Hepatocyte (in vitro differentiated cells): ENCODE data around the gene TAS2R60. TPM values are rescaled to one million over a fixed set of nuclear protein-coding genes. Genes with fewer than 3 reads are reported as not detected.

Source experiments
- DNase-seq: peaks from one replicate; pipeline ENCODE4 v3.0.0-alpha.2; 2016; ENCODE audit warnings: low spot score
- H2AFZ ChIP-seq: fragments of 200-600 bp; sonication (generic); 2 replicates; pipeline ENCODE4 v1.6.0; 2016; ENCODE audit warnings: antibody characterized with exemption, mild to moderate bottlenecking
- H3K27ac ChIP-seq: fragments of 200-600 bp; sonication (generic); 2 replicates; pipeline ENCODE4 v1.5.1; 2016; ENCODE audit warnings: mild to moderate bottlenecking
- H3K27me3 ChIP-seq: fragments of 200-600 bp; sonication (generic); 2 replicates; pipeline ENCODE4 v1.6.1; 2016
- H3K36me3 ChIP-seq: fragments of 200-600 bp; sonication (generic); replicated peaks from 2 replicates; pipeline ENCODE4 v1.5.1; 2016; ENCODE audit warnings: low read depth; ENCODE audit not compliant: insufficient read depth
- H3K4me1 ChIP-seq: fragments of 200-600 bp; sonication (generic); 2 replicates; pipeline ENCODE4 v1.5.1; 2016; ENCODE audit warnings: mild to moderate bottlenecking, moderate library complexity; ENCODE audit not compliant: insufficient read depth
- H3K4me2 ChIP-seq: fragments of 200-600 bp; sonication (generic); 2 replicates; pipeline ENCODE4 v1.6.0; 2016
- H3K4me3 ChIP-seq: fragments of 200-600 bp; sonication (generic); 2 replicates; pipeline ENCODE4 v1.5.1; 2016; ENCODE audit warnings: mild to moderate bottlenecking
- H3K79me2 ChIP-seq: fragments of 200-600 bp; sonication (generic); 2 replicates; pipeline ENCODE4 v1.6.0; 2017; ENCODE audit warnings: mild to moderate bottlenecking
- H3K9me2 ChIP-seq: fragments of 200-600 bp; sonication (generic); replicated peaks from 2 replicates; pipeline ENCODE4 v1.6.0; 2017; ENCODE audit warnings: mild to moderate bottlenecking; ENCODE audit not compliant: insufficient read depth
- H3K9me3 ChIP-seq: fragments of 200-600 bp; sonication (generic); 2 replicates; pipeline ENCODE4 v1.5.1; 2016; ENCODE audit warnings: low read depth, mild to moderate bottlenecking
- H4K20me1 ChIP-seq: fragments of 200-600 bp; sonication (generic); 2 replicates; pipeline ENCODE4 v1.6.0; 2016; ENCODE audit warnings: mild to moderate bottlenecking; ENCODE audit not compliant: insufficient read depth, poor library complexity, severe bottlenecking
- CTCF ChIP-seq: fragments of 200-600 bp; sonication (generic); IDR thresholded peaks from 2 replicates; pipeline ENCODE4 v1.5.1; 2016; ENCODE audit warnings: antibody characterized with exemption, mild to moderate bottlenecking; ENCODE audit not compliant: poor library complexity
- EZH2 ChIP-seq: fragments of 200-600 bp; sonication (generic); IDR thresholded peaks from 2 replicates; pipeline ENCODE4 v1.6.1; 2016; ENCODE audit warnings: antibody characterized with exemption, mild to moderate bottlenecking, borderline replicate concordance
- EZH2phosphoT487 ChIP-seq: fragments of 200-600 bp; sonication (generic); IDR thresholded peaks from one replicate; pipeline ENCODE4 v1.6.1; 2018; ENCODE audit warnings: antibody characterized with exemption, mild to moderate bottlenecking, low read depth, moderate library complexity; ENCODE audit not compliant: unreplicated experiment, severe bottlenecking
- WGBS: methylation state at CpG from one replicate; pipeline ENCODE4 v1.1.6; 2016; ENCODE audit warnings: low lambda C conversion rate; ENCODE audit errors: missing lambda C conversion rate; 5-methylcytosine and 5-hydroxymethylcytosine counted together
- polyA plus RNA-seq: library from polyadenylated mRNA; unstranded; fragments of >200 nt; fragmentation: Nextera tagmentation; extraction: Ambion mirVana; gene quantifications from 2 replicates; pipeline ENCODE4 v1.2.1, GENCODE V29; 2016
- total RNA-seq: library from RNA; depleted of rRNA; stranded (reverse); fragments of >200 nt; gene quantifications from 2 replicates; pipeline ENCODE4 v1.2.3, GENCODE V29; 2014

TAS2R60 gene
- total and polyA plus RNA-seq, 2 experiments from 2014 or later = not detected

GRCh38 chr7:143426479-143427142 lies 16.6 kb upstream of the TAS2R60 start:
- Histone ChIP-seq H3K9me3 (no peaks in the 10 kb centered on the region), H3K4me2 (no peak overlapping the region), H3K79me2 (no peaks in the 10 kb centered on the region), H3K36me3 (no peaks in the 10 kb centered on the region), H3K27me3 (no peaks in the 10 kb centered on the region), H3K27ac (no peak overlapping the region), H3K4me1 (no peaks in the 10 kb centered on the region), H2AFZ (no peak overlapping the region), H3K9me2 (no peaks in the 10 kb centered on the region), H3K4me3 (no peak overlapping the region), H4K20me1 (no peaks in the 10 kb centered on the region)
- 89% methylated on average over 2 of the region's 2 CpGs for WGBS
- TF ChIP-seq EZH2phosphoT487 (no peak), CTCF (no peak), EZH2 (no peak)
- DNase-seq = no peak

- no peak for TF ChIP-seq CTCF
- TF ChIP-seq EZH2phosphoT487 = no peak
- TF ChIP-seq EZH2 = no peak
- Histone ChIP-seq H3K27me3 (no peaks in the 10 kb centered on the region), H4K20me1 (no peaks in the 10 kb centered on the region), H3K4me2 (no peak overlapping the region), H3K4me1 (no peaks in the 10 kb centered on the region), H3K27ac (no peak overlapping the region), H3K9me2 (no peaks in the 10 kb centered on the region), H3K4me3 (no peak overlapping the region), H2AFZ (no peak overlapping the region), H3K9me3 (no peaks in the 10 kb centered on the region), H3K79me2 (no peaks in the 10 kb centered on the region), H3K36me3 (no peaks in the 10 kb centered on the region)
- 90% methylated on average over 10 of the region's 10 CpGs for WGBS
- DNase-seq = no peak
These were observed 13.2 kb upstream of the TAS2R60 start for GRCh38 chr7:143429770-143430698.

GRCh38 chr7:143431109-143431508 lies 12.1 kb upstream of the TAS2R60 start:
- Histone ChIP-seq H3K79me2 (no peaks in the 10 kb centered on the region), H3K9me3 (no peaks in the 10 kb centered on the region), H2AFZ (no peak overlapping the region), H4K20me1 (no peaks in the 10 kb centered on the region), H3K27ac (no peak overlapping the region), H3K4me3 (no peak overlapping the region), H3K4me1 (no peaks in the 10 kb centered on the region), H3K27me3 (no peaks in the 10 kb centered on the region), H3K9me2 (no peaks in the 10 kb centered on the region), H3K36me3 (no peaks in the 10 kb centered on the region), H3K4me2 (no peak overlapping the region)
- TF ChIP-seq EZH2 (no peak), EZH2phosphoT487 (no peak), CTCF (no peak)
- WGBS = 76% methylated on average over 2 of the region's 2 CpGs
- DNase-seq = no peak
